K562 (cell line): ENCODE results near the gene ETFBKMT. TPM values are rescaled to one million over a fixed set of nuclear protein-coding genes. Genes with fewer than 3 reads are reported as not detected.

Experiments
- ARID2 ChIP-seq: fragments of 450-650 bp; IDR thresholded peaks from 2 replicates; pipeline ENCODE4 v1.6.1; 2017; ENCODE audit warnings: antibody characterized with exemption, mild to moderate bottlenecking
- ATF6 ChIP-seq: sonication (generic); formaldehyde crosslinking; IDR thresholded peaks from 2 replicates; pipeline ENCODE4 v1.4.0; 2020; ENCODE audit warnings: mild to moderate bottlenecking, missing genetic modification reagents
- CHCHD3 ChIP-seq: fragments of 250-450 bp; sonication (Bioruptor Pico); IDR thresholded peaks from 2 replicates; pipeline ENCODE4 v2.1.2; 2022; ENCODE audit warnings: mild to moderate bottlenecking
- CXXC5 ChIP-seq: fragments of 250-450 bp; sonication (Bioruptor Pico); IDR thresholded peaks from 2 replicates; pipeline ENCODE4 v1.8.0; 2022; ENCODE audit warnings: inconsistent platforms, mild to moderate bottlenecking, moderate library complexity
- E2F8 ChIP-seq: fragments of 450-650 bp; IDR thresholded peaks from 2 replicates; pipeline ENCODE4 v1.7.1; 2018; ENCODE audit warnings: mild to moderate bottlenecking, low read depth; ENCODE audit not compliant: partially characterized antibody
- ELF2 ChIP-seq: fragments of 250-450 bp; sonication (Bioruptor Pico); IDR thresholded peaks from 2 replicates; pipeline ENCODE4 v1.5.0; 2021; ENCODE audit warnings: mild to moderate bottlenecking
- FOXJ3 ChIP-seq: sonication (generic); formaldehyde crosslinking; IDR thresholded peaks from 2 replicates; pipeline ENCODE4 v1.4.0; 2020; ENCODE audit warnings: mild to moderate bottlenecking, missing genetic modification reagents
- GABPA ChIP-seq: fragments of 200-800 bp; sonication (Bioruptor generic); conservative IDR thresholded peaks from 2 replicates; pipeline ENCODE4 v1.6.1; 2016; ENCODE audit warnings: low read depth, missing genetic modification characterization, missing compliant biosample characterization
- KDM1A ChIP-seq, 2 experiments: fragments of 450-650 bp; IDR thresholded peaks; 2 replicates each; pipeline ENCODE4 v1.6.1; 2016; ENCODE audit warnings: mild to moderate bottlenecking in 2 of 2
- MECOM ChIP-seq: fragments of 250-450 bp; sonication (Bioruptor Pico); IDR thresholded peaks from 2 replicates; pipeline ENCODE4 v1.8.0; 2022; ENCODE audit warnings: inconsistent platforms
- MEIS2 ChIP-seq: fragments of 450-650 bp; IDR thresholded peaks from 2 replicates; pipeline ENCODE4 v1.6.1; 2014; ENCODE audit warnings: mild to moderate bottlenecking; ENCODE audit not compliant: partially characterized antibody
- MTA2 ChIP-seq: fragments of 450-650 bp; IDR thresholded peaks from 2 replicates; pipeline ENCODE4 v1.6.1; 2016; ENCODE audit warnings: low read depth
- NELFE ChIP-seq: IDR thresholded peaks from 2 replicates; pipeline ENCODE4 v1.6.1; 2011; ENCODE audit warnings: mild to moderate bottlenecking; ENCODE audit not compliant: insufficient read depth, insufficient read length
- PYGO2 ChIP-seq: fragments of 450-650 bp; IDR thresholded peaks from 2 replicates; pipeline ENCODE4 v1.6.1; 2016; ENCODE audit warnings: mild to moderate bottlenecking, missing genetic modification characterization, moderate library complexity, missing compliant biosample characterization
- RFX5 ChIP-seq: IDR thresholded peaks from 2 replicates; pipeline ENCODE4 v1.6.1; 2011; ENCODE audit warnings: low read depth, mild to moderate bottlenecking, improper control_type of control experiment, low read length
- SP1 ChIP-seq: sonication (generic); formaldehyde crosslinking; IDR thresholded peaks from 2 replicates; pipeline ENCODE4 v1.8.1; 2022; ENCODE audit warnings: mild to moderate bottlenecking, missing genetic modification reagents
- SRSF9 ChIP-seq: fragments of 200-400 bp; formaldehyde crosslinking; IDR thresholded peaks from 2 replicates; pipeline ENCODE4 v1.6.1; 2017; ENCODE audit warnings: low read depth, low read length, borderline replicate concordance
- ZNF197 ChIP-seq: fragments of 200-800 bp; sonication (Bioruptor generic); IDR thresholded peaks from 2 replicates; pipeline ENCODE4 v1.6.1; 2016; ENCODE audit warnings: low read depth, missing genetic modification characterization, missing compliant biosample characterization
- ZNF324 ChIP-seq: fragments of 250-450 bp; sonication (Bioruptor Pico); IDR thresholded peaks from 2 replicates; pipeline ENCODE4 v1.4.0; 2020; ENCODE audit warnings: mild to moderate bottlenecking
- ZNF551 ChIP-seq: fragments of 250-450 bp; sonication (Bioruptor Pico); IDR thresholded peaks from 2 replicates; pipeline ENCODE4 v1.5.0; 2021; ENCODE audit warnings: mild to moderate bottlenecking, moderate library complexity
- ZSCAN32 ChIP-seq: fragments of 450-650 bp; formaldehyde crosslinking; IDR thresholded peaks from 2 replicates; pipeline ENCODE4 v1.4.0; 2020; ENCODE audit warnings: mild to moderate bottlenecking, moderate library complexity
- ZZZ3 ChIP-seq: fragments of 450-650 bp; IDR thresholded peaks from 2 replicates; pipeline ENCODE4 v1.6.1; 2016; ENCODE audit warnings: antibody characterized with exemption, mild to moderate bottlenecking, moderate library complexity
- polyA plus RNA-seq, 8 experiments: library from polyadenylated mRNA; depleted of rRNA in 4 of 8; stranded (reverse) in 5 of 8; unstranded in 3 of 8; fragments of >200 nt; fragmentation: Nextera tagmentation in 2 of 8; fragmentation: Illumina TruSeq in 1 of 8; extraction: Ambion mirVana in 2 of 8; extraction: Trizol in 1 of 8; gene quantifications; 2 replicates each; pipeline versions ENCODE4 v1.2.1 to v1.2.3, GENCODE V29; 2011 to 2014; ENCODE audit warnings: inconsistent platforms in 1 of 8, missing spikeins in 1 of 8
- total RNA-seq, 7 experiments: library from RNA; depleted of rRNA in 6 of 7; stranded (reverse); fragments of >200 nt in 6 of 7; fragmentation: Illumina TruSeq in 2 of 7; extraction: Trizol in 2 of 7; gene quantifications; 2 replicates each; pipeline versions ENCODE4 v1.2.1 to v1.2.3, GENCODE V29; 2011 to 2021; ENCODE audit warnings: low replicate concordance in 1 of 7
- TF ChIP-seq, protein P1 (sequence below): sonication (generic); formaldehyde crosslinking; IDR thresholded peaks from 2 replicates; pipeline ENCODE4 v1.9.0; 2022; ENCODE audit warnings: mild to moderate bottlenecking, missing genetic modification reagents
- TF ChIP-seq, protein P2 (sequence below): fragments of 200-800 bp; sonication (Bioruptor generic); IDR thresholded peaks from 2 replicates; pipeline ENCODE4 v1.6.1; 2017; ENCODE audit warnings: missing genetic modification characterization, missing compliant biosample characterization

Gene ETFBKMT
- total and polyA plus RNA-seq, 9 of the 15 experiments (the other 6 are each of a cell fraction or from before 2014, with no cell fraction given): 0.18 to 1.7 (median 0.96) TPM

- TF ChIP-seq, protein P1, sequence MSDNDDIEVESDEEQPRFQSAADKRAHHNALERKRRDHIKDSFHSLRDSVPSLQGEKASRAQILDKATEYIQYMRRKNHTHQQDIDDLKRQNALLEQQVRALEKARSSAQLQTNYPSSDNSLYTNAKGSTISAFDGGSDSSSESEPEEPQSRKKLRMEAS (CRISPR knock-in tag): no peak
- TF ChIP-seq CHCHD3 (CRISPR knock-in tag) (no peak), PYGO2 (tag) (peak; percentile 94), ZNF551 (no peak), SP1 (CRISPR knock-in tag) (no peak), KDM1A (IDR thresholded peaks at IDR 0.05) (peak; percentile 46 to 48; a peak in 3 of 4 replicates), ZNF197 (CRISPR knock-in tag) (peak; percentile 99), MTA2 (no peak), MECOM (CRISPR knock-in tag) (peak; percentile 87), SRSF9 (no peak), GABPA (tag) (peak; percentile 73), MEIS2 (peak; percentile 61), ZZZ3 (no peak), ARID2 (no peak), CXXC5 (CRISPR knock-in tag) (peak; percentile 96), ELF2 (CRISPR knock-in tag) (peak; percentile 75; the same call in 1 of the 2 replicates), ZSCAN32 (CRISPR knock-in tag) (peak; percentile 93), NELFE (no peak), E2F8 (no peak), ATF6 (CRISPR knock-in tag) (no peak), FOXJ3 (CRISPR knock-in tag) (no peak), ZNF324 (CRISPR knock-in tag) (peak; percentile 79), RFX5 (no peak)
- TF ChIP-seq, protein P2, sequence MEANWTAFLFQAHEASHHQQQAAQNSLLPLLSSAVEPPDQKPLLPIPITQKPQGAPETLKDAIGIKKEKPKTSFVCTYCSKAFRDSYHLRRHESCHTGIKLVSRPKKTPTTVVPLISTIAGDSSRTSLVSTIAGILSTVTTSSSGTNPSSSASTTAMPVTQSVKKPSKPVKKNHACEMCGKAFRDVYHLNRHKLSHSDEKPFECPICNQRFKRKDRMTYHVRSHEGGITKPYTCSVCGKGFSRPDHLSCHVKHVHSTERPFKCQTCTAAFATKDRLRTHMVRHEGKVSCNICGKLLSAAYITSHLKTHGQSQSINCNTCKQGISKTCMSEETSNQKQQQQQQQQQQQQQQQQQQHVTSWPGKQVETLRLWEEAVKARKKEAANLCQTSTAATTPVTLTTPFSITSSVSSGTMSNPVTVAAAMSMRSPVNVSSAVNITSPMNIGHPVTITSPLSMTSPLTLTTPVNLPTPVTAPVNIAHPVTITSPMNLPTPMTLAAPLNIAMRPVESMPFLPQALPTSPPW: peak; percentile 77
Measured at GRCh38 chr12:31618228-31619025, 41.1 kb upstream of the ETFBKMT start (continued).
